ENCODE measurements around the gene NKAIN2. TPM values are rescaled to one million over a fixed set of nuclear protein-coding genes. Genes with fewer than 3 reads are reported as not detected.

The NKAIN2 gene
- total RNA-seq, 1 experiment from 2014 or later, result not detected

GRCh38 chr6:124682751-124683150 lies 879.1 kb downstream of the NKAIN2 start:
- no peak for DNase-seq
- Mint-ChIP-seq H3K36me3 (ENCODE audit: insufficient read depth, unreplicated experiment) (no peaks in the 10 kb centered on the region), H3K9me3 (ENCODE audit: low read depth, unreplicated experiment) (peaks cover 6% of the 10 kb centered on the region), H3K27me3 (ENCODE audit: unreplicated experiment) (no peaks in the 10 kb centered on the region), H3K4me3 (ENCODE audit: low read depth, unreplicated experiment) (no peak overlapping the region), H3K4me1 (ENCODE audit: low read depth, unreplicated experiment) (no peaks in the 10 kb centered on the region), H3K27ac (ENCODE audit: unreplicated experiment) (no peak overlapping the region)
- no peak for TF ChIP-seq CTCF (IDR thresholded peaks at IDR 0.05; ENCODE audit: unreplicated experiment)
- intact Hi-C loops (cut with micrococcal nuclease; ENCODE audit: unreplicated experiment), result no loop called here
- no TSS peak for BruUV-seq (replicated peaks)
- CTCF ChIA-PET, result no interaction called here

- no TSS peak for BruUV-seq (replicated peaks)
- peaks cover under 1% of the 10 kb centered on the region for H3K9me3 Mint-ChIP-seq (ENCODE audit: low read depth, unreplicated experiment)
- no peak overlapping the region for H3K4me3 Mint-ChIP-seq (ENCODE audit: low read depth, unreplicated experiment)
- no peak for DNase-seq
- CTCF ChIA-PET, result no interaction called here
- H3K27ac Mint-ChIP-seq (ENCODE audit: unreplicated experiment), result no peak overlapping the region
- TF ChIP-seq CTCF (IDR thresholded peaks at IDR 0.05; ENCODE audit: unreplicated experiment), result no peak
- no peaks in the 10 kb centered on the region for H3K27me3 Mint-ChIP-seq (ENCODE audit: unreplicated experiment)
- intact Hi-C loops (cut with micrococcal nuclease; ENCODE audit: unreplicated experiment), result no loop called here
- no peaks in the 10 kb centered on the region for H3K36me3 Mint-ChIP-seq (ENCODE audit: insufficient read depth, unreplicated experiment)
- no peaks in the 10 kb centered on the region for H3K4me1 Mint-ChIP-seq (ENCODE audit: low read depth, unreplicated experiment)
Measured at GRCh38 chr6:124683507-124683906, 879.8 kb downstream of the NKAIN2 start.

- DNase-seq, result no peak
- BruUV-seq (replicated peaks), result no TSS peak
- no peaks in the 10 kb centered on the region for H3K4me1 Mint-ChIP-seq (ENCODE audit: low read depth, unreplicated experiment)
- CTCF ChIA-PET, result no interaction called here
- H3K4me3 Mint-ChIP-seq (ENCODE audit: low read depth, unreplicated experiment), result no peak overlapping the region
- intact Hi-C loops (cut with micrococcal nuclease; ENCODE audit: unreplicated experiment), result no loop called here
- no peaks in the 10 kb centered on the region for H3K9me3 Mint-ChIP-seq (ENCODE audit: low read depth, unreplicated experiment)
- H3K27me3 Mint-ChIP-seq (ENCODE audit: unreplicated experiment), result no peaks in the 10 kb centered on the region
- no peaks in the 10 kb centered on the region for H3K36me3 Mint-ChIP-seq (ENCODE audit: insufficient read depth, unreplicated experiment)
- no peak for TF ChIP-seq CTCF (IDR thresholded peaks at IDR 0.05; ENCODE audit: unreplicated experiment)
- H3K27ac Mint-ChIP-seq (ENCODE audit: unreplicated experiment), result no peak overlapping the region
Measured at GRCh38 chr6:124684621-124685020, 881.0 kb downstream of the NKAIN2 start.

- no peak for DNase-seq
- no peak overlapping the region for H3K4me3 Mint-ChIP-seq (ENCODE audit: low read depth, unreplicated experiment)
- no peaks in the 10 kb centered on the region for H3K27me3 Mint-ChIP-seq (ENCODE audit: unreplicated experiment)
- no peaks in the 10 kb centered on the region for H3K4me1 Mint-ChIP-seq (ENCODE audit: low read depth, unreplicated experiment)
- CTCF ChIA-PET, result no interaction called here
- TF ChIP-seq CTCF (IDR thresholded peaks at IDR 0.05; ENCODE audit: unreplicated experiment), result no peak
- no peaks in the 10 kb centered on the region for H3K36me3 Mint-ChIP-seq (ENCODE audit: insufficient read depth, unreplicated experiment)
- H3K9me3 Mint-ChIP-seq (ENCODE audit: low read depth, unreplicated experiment), result no peaks in the 10 kb centered on the region
- intact Hi-C loops (cut with micrococcal nuclease; ENCODE audit: unreplicated experiment), result no loop called here
- no TSS peak for BruUV-seq (replicated peaks)
- no peak overlapping the region for H3K27ac Mint-ChIP-seq (ENCODE audit: unreplicated experiment)
Measured at GRCh38 chr6:124688369-124688768, 884.7 kb downstream of the NKAIN2 start.

Measured in Calu3 (cell line).